IMR-90 (cell line): ENCODE measurements around the gene DHX29. TPM values are rescaled to one million over a fixed set of nuclear protein-coding genes. Genes with fewer than 3 reads are reported as not detected.
A peak's percentile ranks its signal among the peaks of the same experiment; 100 is the strongest.

Experiments used
- ATAC-seq: fragments of 200-7000 bp; cut with Tn5 transposase; 2 replicates; pipeline ENCODE4 v1.9.1; 2020; ENCODE audit warnings: low read depth, mild to moderate bottlenecking, moderate library complexity
- BruUV-seq: library from RNA; stranded (reverse); fragments of 400-500 nt; replicated peaks from 2 replicates; lab custom pipeline; 2021; lab: Mats Ljungman, UMichigan
- CTCF ChIA-PET: fragments of 300-600 bp; formaldehyde crosslinking; extraction: SDS; loops from one replicate; lab custom pipeline; 2021; ENCODE audit warnings: antibody characterized with exemption; lab: Yijun Ruan, JAX
- POLR2A ChIA-PET: fragments of 300-600 bp; sonication (Branson Sonifier 250); formaldehyde crosslinking; loops from one replicate; lab custom pipeline; 2022; ENCODE audit warnings: antibody characterized with exemption; ENCODE audit not compliant: unreplicated experiment; lab: Charles Lee
- DNase-seq: peaks from one replicate; pipeline ENCODE4 v3.0.0; 2013
- H2AFZ ChIP-seq: replicated peaks from 2 replicates; pipeline ENCODE3; 2013; ENCODE audit warnings: low read length, mild to moderate bottlenecking; ENCODE audit not compliant: poor library complexity
- H2AK5ac ChIP-seq: 2 replicates; pipeline ENCODE4 v1.6.1; 2013; ENCODE audit warnings: low read depth, low read length, inconsistent platforms
- H2AK9ac ChIP-seq: replicated peaks from 2 replicates; pipeline ENCODE3; 2013; ENCODE audit warnings: mild to moderate bottlenecking, low read depth, low read length, moderate library complexity; ENCODE audit not compliant: poor library complexity
- H2BK120ac ChIP-seq: 2 replicates; pipeline ENCODE4 v1.6.1; 2013; ENCODE audit warnings: low read depth, low read length, inconsistent platforms
- H2BK15ac ChIP-seq: 3 replicates; pipeline ENCODE4 v1.6.1; 2013; ENCODE audit warnings: low read depth, low read length, inconsistent platforms
- H2BK20ac ChIP-seq: 2 replicates; pipeline ENCODE4 v1.6.1; 2013; ENCODE audit warnings: low read depth, mild to moderate bottlenecking, inconsistent platforms, low read length, moderate library complexity
- H2BK5ac ChIP-seq: 2 replicates; pipeline ENCODE4 v1.6.1; 2013; ENCODE audit warnings: mild to moderate bottlenecking, low read depth, low read length, inconsistent platforms; ENCODE audit not compliant: poor library complexity, severe bottlenecking
- H3K14ac ChIP-seq: replicated peaks from 2 replicates; pipeline ENCODE4 v1.6.1; 2013; ENCODE audit warnings: low read depth, low read length, inconsistent platforms
- H3K18ac ChIP-seq: 2 replicates; pipeline ENCODE4 v1.6.1; 2013; ENCODE audit warnings: low read depth, low read length, control low read depth
- H3K23ac ChIP-seq: 2 replicates; pipeline ENCODE4 v1.6.1; 2013; ENCODE audit warnings: low read depth, low read length, inconsistent platforms
- H3K27ac ChIP-seq: 2 replicates; pipeline ENCODE4 v1.5.1; 2013; ENCODE audit warnings: mild to moderate bottlenecking, control low read depth, low read length; ENCODE audit not compliant: insufficient read depth
- H3K27me3 ChIP-seq: 2 replicates; pipeline ENCODE4 v1.6.1; 2013; ENCODE audit warnings: low read length; ENCODE audit not compliant: control insufficient read depth, insufficient read depth
- H3K36me3 ChIP-seq: 2 replicates; pipeline ENCODE4 v1.6.1; 2013; ENCODE audit warnings: low read length, mixed read lengths; ENCODE audit not compliant: control insufficient read depth, insufficient read depth
- H3K4ac ChIP-seq: 2 replicates; pipeline ENCODE4 v1.6.1; 2013; ENCODE audit warnings: low read depth, low read length, inconsistent platforms
- H3K4me1 ChIP-seq: 2 replicates; pipeline ENCODE4 v1.6.1; 2013; ENCODE audit warnings: low read length, mixed read lengths; ENCODE audit not compliant: control insufficient read depth, insufficient read depth
- H3K4me2 ChIP-seq: 2 replicates; pipeline ENCODE4 v1.6.1; 2013; ENCODE audit warnings: low read depth, mild to moderate bottlenecking, control low read depth, low read length, moderate library complexity
- H3K4me3 ChIP-seq: 2 replicates; pipeline ENCODE4 v1.5.1; 2013; ENCODE audit warnings: low read depth, mild to moderate bottlenecking, control low read depth, low read length, moderate library complexity; ENCODE audit not compliant: insufficient read depth
- H3K56ac ChIP-seq: 2 replicates; pipeline ENCODE4 v1.6.1; 2013; ENCODE audit warnings: low read length, inconsistent platforms; ENCODE audit not compliant: insufficient read depth; ENCODE audit errors: extremely low read depth
- H3K79me1 ChIP-seq, 2 experiments: 2 replicates each; pipeline ENCODE4 v1.6.1; 2013; ENCODE audit warnings: low read length in 2 of 2, inconsistent platforms in 1 of 2, low read depth in 1 of 2
- H3K9ac ChIP-seq: 2 replicates; pipeline ENCODE4 v1.6.1; 2013; ENCODE audit warnings: low read depth, low read length, control low read depth
- H3K9me1 ChIP-seq: 2 replicates; pipeline ENCODE4 v1.6.1; 2013; ENCODE audit warnings: low read length, inconsistent platforms; ENCODE audit not compliant: insufficient read depth
- H3K9me3 ChIP-seq: 2 replicates; pipeline ENCODE4 v1.6.1; 2013; ENCODE audit warnings: low read length; ENCODE audit not compliant: control insufficient read depth, insufficient read depth
- H4K20me1 ChIP-seq: 2 replicates; pipeline ENCODE4 v1.6.1; 2013; ENCODE audit warnings: low read length, inconsistent platforms; ENCODE audit not compliant: insufficient read depth
- H4K5ac ChIP-seq: 2 replicates; pipeline ENCODE4 v1.6.1; 2013; ENCODE audit warnings: mild to moderate bottlenecking, low read depth, low read length, control low read depth
- H4K8ac ChIP-seq, 2 experiments: 2 replicates each; pipeline ENCODE4 v1.6.1; 2013; ENCODE audit warnings: low read depth in 2 of 2, low read length in 2 of 2, control low read depth in 1 of 2, inconsistent platforms in 1 of 2
- H4K91ac ChIP-seq: 2 replicates; pipeline ENCODE4 v1.6.1; 2013; ENCODE audit warnings: low read depth, low read length, inconsistent platforms; ENCODE audit not compliant: insufficient read depth
- BHLHE40 ChIP-seq: fragments of 150-350 bp; IDR thresholded peaks from 2 replicates; pipeline ENCODE4 v1.6.1; 2016; ENCODE audit warnings: mild to moderate bottlenecking, low read depth, low read length
- CEBPB ChIP-seq: IDR thresholded peaks from 2 replicates; pipeline ENCODE4 v1.6.1; 2012; ENCODE audit warnings: low read depth, low read length, improper control_type of control experiment
- CHD1 ChIP-seq: IDR thresholded peaks from 2 replicates; pipeline ENCODE4 v1.6.1; 2012; ENCODE audit warnings: low read depth, low read length, improper control_type of control experiment
- MAFK ChIP-seq: IDR thresholded peaks from 2 replicates; pipeline ENCODE4 v1.6.1; 2012; ENCODE audit warnings: low read depth, low read length, improper control_type of control experiment
- MAZ ChIP-seq: IDR thresholded peaks from 2 replicates; pipeline ENCODE4 v1.6.1; 2012; ENCODE audit warnings: low read depth, mild to moderate bottlenecking, low read length, improper control_type of control experiment, moderate library complexity, borderline replicate concordance
- MXI1 ChIP-seq: IDR thresholded peaks from 2 replicates; pipeline ENCODE4 v1.6.1; 2012; ENCODE audit warnings: low read depth, mild to moderate bottlenecking, low read length, moderate library complexity, borderline replicate concordance
- POLR2A ChIP-seq: IDR thresholded peaks from 2 replicates; pipeline ENCODE4 v1.6.1; 2012; ENCODE audit warnings: mild to moderate bottlenecking, low read depth, low read length
- RAD21 ChIP-seq: IDR thresholded peaks from 2 replicates; pipeline ENCODE4 v1.6.1; 2012; ENCODE audit warnings: low read length, improper control_type of control experiment
- RCOR1 ChIP-seq: IDR thresholded peaks from 2 replicates; pipeline ENCODE4 v1.6.1; 2012; ENCODE audit warnings: mild to moderate bottlenecking, low read length, improper control_type of control experiment; ENCODE audit not compliant: insufficient replicate concordance
- RFX5 ChIP-seq: IDR thresholded peaks from 2 replicates; pipeline ENCODE4 v1.8.0; 2012; ENCODE audit warnings: low read depth, mild to moderate bottlenecking, low read length, moderate library complexity
- SMC3 ChIP-seq: fragments of 150-350 bp; IDR thresholded peaks from 2 replicates; pipeline ENCODE4 v1.6.1; 2016; ENCODE audit warnings: low read depth, mild to moderate bottlenecking, antibody characterized with exemption, low read length, moderate library complexity
- WGBS, 2 experiments: methylation state at CpG; one replicate each; pipeline versions ENCODE4 v1.1.5 to v1.1.7; 2013; ENCODE audit warnings: missing lambda C conversion rate in 2 of 2; ENCODE audit not compliant: insufficient read length in 1 of 2; ENCODE audit errors: extremely low coverage in 2 of 2; 5-methylcytosine and 5-hydroxymethylcytosine counted together
- dilution Hi-C: fragments of 300-500 bp; cut with HindIII; formaldehyde crosslinking; loops from one replicate; pipeline ENCODE4 v1.14.3; 2018; ENCODE audit warnings: low sequenced_read_pairs; ENCODE audit not compliant: unreplicated experiment
- in situ Hi-C: fragments of 300-500 bp; cut with MboI; formaldehyde crosslinking; loops from 3 replicates; pipeline ENCODE4 v1.14.3; 2019; ENCODE audit warnings: low sequenced_read_pairs, inconsistent platforms, mixed read lengths
- intact Hi-C: fragments of 100-400 bp; cut with micrococcal nuclease; formaldehyde crosslinking; loops from 2 replicates; pipeline ENCODE4 v1.10.0; 2022
- polyA plus RNA-seq, 3 experiments: library from polyadenylated mRNA; depleted of rRNA; stranded (reverse); fragments of >200 nt; gene quantifications; 2 replicates each; pipeline ENCODE4 v1.2.3, GENCODE V29; 2012; ENCODE audit warnings: low replicate concordance in 1 of 3
- total RNA-seq: library from RNA; depleted of rRNA; stranded (reverse); fragments of >200 nt; gene quantifications from 2 replicates; pipeline ENCODE4 v1.2.3, GENCODE V29; 2012
- TF ChIP-seq, protein P1 (sequence below): conservative IDR thresholded peaks from 2 replicates; pipeline ENCODE4 v1.5.1; 2012; ENCODE audit warnings: mild to moderate bottlenecking, low read depth, low read length, improper control_type of control experiment
- TF ChIP-seq, protein P2 (sequence below): fragments of 150-350 bp; IDR thresholded peaks from 2 replicates; pipeline ENCODE4 v1.6.1; 2016; ENCODE audit warnings: low read depth, mild to moderate bottlenecking, low read length, moderate library complexity, borderline replicate concordance
- TF ChIP-seq, protein P3 (sequence below): fragments of 150-350 bp; IDR thresholded peaks from 2 replicates; pipeline ENCODE4 v1.6.1; 2017; ENCODE audit warnings: mild to moderate bottlenecking, antibody characterized with exemption, low read length, low read depth

DHX29 gene
- total and polyA plus RNA-seq, 2 of the 4 experiments (the other 2 are of a cell fraction): 9.5 to 25.6 TPM

DNA sequence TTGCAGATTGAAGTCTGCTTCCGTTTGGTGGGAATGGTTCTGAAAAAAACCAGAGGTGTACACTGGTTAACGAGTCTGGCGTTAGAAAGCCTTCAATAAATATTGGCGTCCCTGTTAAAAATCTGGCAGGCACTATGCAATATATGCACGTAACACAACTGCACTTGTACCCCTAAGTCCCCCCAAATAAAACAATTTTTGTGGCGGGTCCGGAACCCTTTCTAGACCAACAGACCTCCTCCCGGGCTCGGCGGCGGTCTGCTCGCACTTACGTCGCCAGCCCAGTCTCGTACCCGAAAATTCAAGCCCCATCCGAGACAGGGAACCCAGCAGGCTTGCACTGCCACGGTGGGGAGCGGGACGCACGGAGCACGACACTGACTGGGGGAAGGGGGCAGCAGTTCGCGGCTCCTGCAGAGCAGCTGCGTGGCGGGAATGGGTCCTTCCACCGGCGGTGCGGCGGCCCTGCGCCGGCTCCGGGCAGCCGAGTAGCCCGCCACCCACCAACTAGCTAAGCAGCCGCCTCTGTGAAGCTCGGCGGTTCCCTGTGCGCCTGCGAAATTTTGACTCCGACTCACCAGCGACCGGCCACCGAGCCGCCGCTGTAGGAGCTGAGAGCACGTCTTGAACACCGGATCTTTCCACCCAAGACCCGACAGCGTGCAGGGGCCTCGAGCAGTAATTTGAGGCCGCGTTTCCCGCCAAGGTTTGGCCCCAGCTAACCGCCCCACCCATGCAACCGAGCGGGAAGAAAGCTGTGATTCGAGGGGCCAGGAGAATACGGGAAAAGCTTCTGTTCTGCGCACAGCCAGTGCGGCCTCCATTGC, 84.3 kb downstream of the DHX29 start:
- BruUV-seq: no TSS peak
- POLR2A ChIA-PET: no interaction called here
- H3K4me2 ChIP-seq: no peak overlapping the region

More for the DNA sequence above, 84.3 kb downstream of the DHX29 start:
- no peak overlapping the region for H2AK9ac ChIP-seq
- H3K4ac ChIP-seq: no peak overlapping the region
- H2BK5ac ChIP-seq: no peak overlapping the region
- no peak overlapping the region for H4K8ac ChIP-seq
- no peak overlapping the region for H3K18ac ChIP-seq
- peaks cover 2% of the 10 kb centered on the region; the same call in 1 of the 2 replicates for H3K4me1 ChIP-seq
- no peaks in the 10 kb centered on the region for H3K36me3 ChIP-seq
- H2AK5ac ChIP-seq: no peak overlapping the region
- no peak overlapping the region for H2BK20ac ChIP-seq
- peaks cover 23% of the 10 kb centered on the region; the same call in 1 of the 2 replicates for H4K20me1 ChIP-seq
- 12% methylated on average over 19 of the region's 61 CpGs; no CpG with 5 or more reads in 1 of the 2 experiments for WGBS, 2 experiments
- TF ChIP-seq, protein P1, sequence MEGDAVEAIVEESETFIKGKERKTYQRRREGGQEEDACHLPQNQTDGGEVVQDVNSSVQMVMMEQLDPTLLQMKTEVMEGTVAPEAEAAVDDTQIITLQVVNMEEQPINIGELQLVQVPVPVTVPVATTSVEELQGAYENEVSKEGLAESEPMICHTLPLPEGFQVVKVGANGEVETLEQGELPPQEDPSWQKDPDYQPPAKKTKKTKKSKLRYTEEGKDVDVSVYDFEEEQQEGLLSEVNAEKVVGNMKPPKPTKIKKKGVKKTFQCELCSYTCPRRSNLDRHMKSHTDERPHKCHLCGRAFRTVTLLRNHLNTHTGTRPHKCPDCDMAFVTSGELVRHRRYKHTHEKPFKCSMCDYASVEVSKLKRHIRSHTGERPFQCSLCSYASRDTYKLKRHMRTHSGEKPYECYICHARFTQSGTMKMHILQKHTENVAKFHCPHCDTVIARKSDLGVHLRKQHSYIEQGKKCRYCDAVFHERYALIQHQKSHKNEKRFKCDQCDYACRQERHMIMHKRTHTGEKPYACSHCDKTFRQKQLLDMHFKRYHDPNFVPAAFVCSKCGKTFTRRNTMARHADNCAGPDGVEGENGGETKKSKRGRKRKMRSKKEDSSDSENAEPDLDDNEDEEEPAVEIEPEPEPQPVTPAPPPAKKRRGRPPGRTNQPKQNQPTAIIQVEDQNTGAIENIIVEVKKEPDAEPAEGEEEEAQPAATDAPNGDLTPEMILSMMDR: no peak
- TF ChIP-seq MAFK: no peak
- TF ChIP-seq CEBPB: no peak
- TF ChIP-seq RFX5: no peak
- no peak for TF ChIP-seq BHLHE40
- TF ChIP-seq POLR2A: no peak
- TF ChIP-seq MXI1: no peak
- no peak for TF ChIP-seq MAZ
- TF ChIP-seq SMC3: no peak
- TF ChIP-seq RCOR1: no peak
- no peak for TF ChIP-seq RAD21
- TF ChIP-seq, protein P2, sequence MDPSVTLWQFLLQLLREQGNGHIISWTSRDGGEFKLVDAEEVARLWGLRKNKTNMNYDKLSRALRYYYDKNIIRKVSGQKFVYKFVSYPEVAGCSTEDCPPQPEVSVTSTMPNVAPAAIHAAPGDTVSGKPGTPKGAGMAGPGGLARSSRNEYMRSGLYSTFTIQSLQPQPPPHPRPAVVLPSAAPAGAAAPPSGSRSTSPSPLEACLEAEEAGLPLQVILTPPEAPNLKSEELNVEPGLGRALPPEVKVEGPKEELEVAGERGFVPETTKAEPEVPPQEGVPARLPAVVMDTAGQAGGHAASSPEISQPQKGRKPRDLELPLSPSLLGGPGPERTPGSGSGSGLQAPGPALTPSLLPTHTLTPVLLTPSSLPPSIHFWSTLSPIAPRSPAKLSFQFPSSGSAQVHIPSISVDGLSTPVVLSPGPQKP: no peak
- TF ChIP-seq, protein P3, sequence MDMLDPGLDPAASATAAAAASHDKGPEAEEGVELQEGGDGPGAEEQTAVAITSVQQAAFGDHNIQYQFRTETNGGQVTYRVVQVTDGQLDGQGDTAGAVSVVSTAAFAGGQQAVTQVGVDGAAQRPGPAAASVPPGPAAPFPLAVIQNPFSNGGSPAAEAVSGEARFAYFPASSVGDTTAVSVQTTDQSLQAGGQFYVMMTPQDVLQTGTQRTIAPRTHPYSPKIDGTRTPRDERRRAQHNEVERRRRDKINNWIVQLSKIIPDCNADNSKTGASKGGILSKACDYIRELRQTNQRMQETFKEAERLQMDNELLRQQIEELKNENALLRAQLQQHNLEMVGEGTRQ: no peak
- no peak for TF ChIP-seq CHD1
- peaks cover 15% of the 10 kb centered on the region for H3K9me3 ChIP-seq
- no peak overlapping the region for H2BK120ac ChIP-seq
- in situ Hi-C loops: no loop called here
- no peak overlapping the region for H4K5ac ChIP-seq
- CTCF ChIA-PET: no interaction called here
- H3K4me3 ChIP-seq: no peak overlapping the region
- H3K27me3 ChIP-seq: peaks cover 94% of the 10 kb centered on the region
- ATAC-seq: no peak
- no peak overlapping the region for H2BK15ac ChIP-seq
- no peak overlapping the region for H3K27ac ChIP-seq
- DNase-seq: no peak
- dilution Hi-C loops: no loop called here
- no peak overlapping the region for H3K9ac ChIP-seq
- no peaks in the 10 kb centered on the region for H3K79me1 ChIP-seq
- no peaks in the 10 kb centered on the region for H3K9me1 ChIP-seq
- peak overlapping the region; percentile 35 for H2AFZ ChIP-seq
- no peak overlapping the region for H3K14ac ChIP-seq
- H3K23ac ChIP-seq: no peak overlapping the region
- H3K56ac ChIP-seq: no peak overlapping the region
- intact Hi-C loops: loop anchor here (5.0 kb wide), 1 partner anchor 46 kb away; no protein-coding TSS in a partner anchor
- H4K91ac ChIP-seq: no peak overlapping the region
